ENCODE measurements around the gene NRARP. TPM values are rescaled to one million over a fixed set of nuclear protein-coding genes. Genes with fewer than 3 reads are reported as not detected.

NRARP gene
- total and polyA plus RNA-seq, 10 of the 15 experiments (the other 5 are each of a cell fraction or from before 2014, with no cell fraction given): 0.06 to 9.2 (median 2.2) TPM; not detected in 2

DNA sequence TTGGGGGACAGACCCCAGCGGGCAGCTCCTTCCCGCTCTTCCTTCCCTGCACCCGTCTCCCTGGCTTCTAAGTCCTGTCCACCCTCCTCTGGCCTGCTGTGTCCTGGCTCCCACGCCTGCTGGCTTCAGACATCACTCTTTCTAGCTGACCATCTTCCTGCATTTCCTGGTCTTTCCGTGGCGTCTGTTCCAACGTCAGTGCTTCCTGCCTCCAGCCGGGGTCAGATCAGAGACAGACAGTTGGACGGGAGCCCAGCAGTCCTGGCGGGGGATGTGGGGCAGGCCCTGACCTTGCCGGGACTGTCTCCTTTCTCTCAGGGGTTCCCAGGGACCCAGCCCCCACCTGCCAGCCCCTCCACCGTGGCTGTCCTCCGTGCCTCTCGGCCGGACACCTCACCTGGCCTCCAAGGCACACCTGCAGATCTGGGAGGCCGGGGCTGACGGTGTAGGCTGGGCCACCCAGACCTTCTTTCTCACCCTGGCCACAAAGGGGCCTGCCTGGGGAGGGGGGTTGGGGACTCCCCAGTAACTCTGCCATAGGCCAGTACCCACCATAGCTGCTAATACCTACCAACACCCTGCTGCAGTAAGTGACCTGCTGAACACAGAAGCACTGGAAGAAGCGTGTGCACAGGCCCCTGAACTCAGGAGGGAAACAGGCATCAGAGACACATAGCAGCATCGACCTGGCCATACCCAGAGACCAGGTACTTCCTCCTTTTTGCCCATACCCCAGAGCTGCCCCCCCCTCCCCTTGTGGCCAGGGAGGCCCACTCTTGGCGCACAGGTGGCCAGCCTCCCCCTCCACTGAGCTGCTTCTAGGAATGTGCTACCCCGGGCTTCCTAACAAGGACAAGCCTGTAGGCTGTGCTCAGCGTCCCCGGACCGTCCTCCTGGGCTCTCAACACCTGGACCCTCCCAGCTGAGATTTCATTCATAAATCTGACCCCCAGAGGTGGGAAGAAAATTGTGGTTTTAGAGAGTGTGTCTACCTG, 5.1 kb downstream of the NRARP start:
- H3K4me3 ChIP-seq: no peak overlapping the region
- H4K20me1 ChIP-seq (ENCODE audit: control insufficient read depth, insufficient read depth): no peaks in the 10 kb centered on the region
- TF ChIP-seq FOXM1 (IDR thresholded peaks at IDR 0.05; ENCODE audit: low read depth, low read length) (no peak), RUNX3 (IDR thresholded peaks at IDR 0.05; ENCODE audit: low read length) (no peak)
- 71% methylated on average over 23 of the region's 24 CpGs for WGBS (ENCODE audit: insufficient coverage, insufficient replicate concordance, low lambda C conversion rate, missing lambda C conversion rate)
- in situ Hi-C loops (cut with MboI): no loop called here
- ATAC-seq: no peak
- no peak for FAIRE-seq
- no peak for DNase-seq (ENCODE audit: low read depth, low spot score)
- POLR2A ChIA-PET: interaction anchor here (0.6 kb wide), 1 partner anchor 201 kb away, joined by 3 read pairs; no protein-coding TSS in a partner anchor
- no peak overlapping the region for H3K9ac ChIP-seq (ENCODE audit: control insufficient read depth, insufficient read depth, low read length)
- peaks cover 2% of the 10 kb centered on the region; the same call in 2 of the 3 replicates for H3K9me3 ChIP-seq (replicated peaks; ENCODE audit: control insufficient read depth, insufficient read depth, low read length)
- H3K27me3 ChIP-seq (replicated peaks in 1 of 2; ENCODE audit: control insufficient read depth in 2 of 2, insufficient read depth in 2 of 2, low read length in 1 of 2): no peaks in the 10 kb centered on the region; a peak in 1 of 4 replicates
- no TSS peak for BruUV-seq (replicated peaks)
- SMC1A ChIA-PET (ENCODE audit: uncharacterized antibody, unreplicated experiment): interaction anchor here (0.5 to 1.1 kb wide), 3 partner anchors 10 to 148 kb away, joined by 3 read pairs; no protein-coding TSS in a partner anchor
- no peak overlapping the region for H2AFZ ChIP-seq (ENCODE audit: control insufficient read depth, low read depth, low read length)
- intact Hi-C loops (cut with micrococcal nuclease; ENCODE audit: unreplicated experiment): loop anchor here (10.0 kb wide), 1 partner anchor 228 kb away; no protein-coding TSS in a partner anchor
- H3K4me1 ChIP-seq (ENCODE audit: control insufficient read depth, insufficient read depth, low read length): peaks cover 19% of the 10 kb centered on the region
- RAD21 ChIA-PET (ENCODE audit: unreplicated experiment): interaction anchor here (0.8 kb wide), 1 partner anchor 20 kb away, joined by 3 read pairs; the partner anchor contains the start of gene TOR4A
- H3K4me2 ChIP-seq (ENCODE audit: control insufficient read depth, insufficient read depth): no peak overlapping the region
- CTCF ChIA-PET: interaction anchor here (1.0 to 1.1 kb wide), 2 partner anchors 10 to 148 kb away, joined by 3 read pairs; no protein-coding TSS in a partner anchor
- no peaks in the 10 kb centered on the region for H3K36me3 ChIP-seq (ENCODE audit: control insufficient read depth in 2 of 2, insufficient read depth in 2 of 2, low read length in 1 of 2)
- no peaks in the 10 kb centered on the region; the same call in 1 of the 2 replicates for H3K79me2 ChIP-seq (ENCODE audit: control insufficient read depth, insufficient read depth, low read length)
- no peak overlapping the region for H3K27ac ChIP-seq (ENCODE audit: control insufficient read depth, insufficient read depth)

Measured in GM12878 (cell line).